Sigmoid colon (tissue), 7 donors: ENCODE data around the gene YJU2. TPM values are rescaled to one million over a fixed set of nuclear protein-coding genes. Genes with fewer than 3 reads are reported as not detected.

Experiments used
- DNase-seq: peaks from one replicate; pipeline ENCODE4 v3.0.0-alpha.2; 2019
- H3K27ac ChIP-seq, 4 donors: fragments of 200-600 bp; sonication (generic); one replicate each; pipeline ENCODE4 v1.5.1; 2016 to 2019; ENCODE audit warnings: mild to moderate bottlenecking in 1 of 4
- H3K27me3 ChIP-seq, 3 donors: fragments of 200-600 bp; sonication (generic); one replicate each; pipeline ENCODE4 v1.5.1; 2019; ENCODE audit warnings: mild to moderate bottlenecking in 1 of 3
- H3K36me3 ChIP-seq, 4 donors: fragments of 200-600 bp; sonication (generic); one replicate each; pipeline ENCODE4 v1.5.1; 2016 to 2019
- H3K4me1 ChIP-seq, 4 donors: fragments of 200-600 bp; sonication (generic); one replicate each; pipeline ENCODE4 v1.5.1; 2017 to 2019
- H3K4me3 ChIP-seq, 4 donors: fragments of 200-600 bp; sonication (generic); one replicate each; pipeline ENCODE4 v1.5.1; 2017 to 2019; ENCODE audit warnings: mild to moderate bottlenecking in 2 of 4, moderate library complexity in 1 of 4
- H3K9me3 ChIP-seq, 4 donors: fragments of 200-600 bp in 3 of 4; sonication (generic) in 3 of 4; one replicate each; pipeline versions ENCODE4 v1.5.1 to v1.6.1; 2013 to 2019
- EP300 ChIP-seq, 4 donors: sonication (generic); formaldehyde crosslinking; IDR thresholded peaks; one replicate each; pipeline ENCODE4 v1.6.1; 2017; ENCODE audit warnings: antibody characterized with exemption in 4 of 4
- POLR2A ChIP-seq, 2 donors: fragments of 450-650 bp; IDR thresholded peaks; one replicate each; pipeline ENCODE4 v1.6.1; 2016; ENCODE audit warnings: antibody characterized with exemption in 2 of 2, mild to moderate bottlenecking in 2 of 2, moderate library complexity in 2 of 2
- POLR2AphosphoS5 ChIP-seq, 4 donors: sonication (generic); formaldehyde crosslinking; IDR thresholded peaks; one replicate each; pipeline ENCODE4 v1.6.1; 2017; ENCODE audit warnings: antibody characterized with exemption in 4 of 4
- WGBS, 2 donors: extraction: QIAGEN DNeasy Blood & Tissue Kit; methylation state at CpG; one replicate each; pipeline ENCODE4 v1.1.7; 2013; 5-methylcytosine and 5-hydroxymethylcytosine counted together
- intact Hi-C: fragments of 100-400 bp; cut with DNase I; formaldehyde crosslinking; loops from one replicate; pipeline ENCODE4 v1.15.1; 2023
- polyA plus RNA-seq, 3 donors: library from polyadenylated mRNA; stranded (reverse); fragments of 200-250 nt; gene quantifications; one replicate each; pipeline ENCODE4 v1.2.3, GENCODE V29; 2013
- total RNA-seq, 4 donors: library from RNA; depleted of rRNA; stranded (reverse); fragments of >200 nt; gene quantifications; one replicate each; pipeline ENCODE4 v1.1.0, GENCODE V29; 2016
- TF ChIP-seq, protein P1 (sequence below), 4 experiments: fragments of 450-650 bp in 3 of 4; fragments of 200-600 bp in 1 of 4; IDR thresholded peaks; one replicate each; pipeline ENCODE4 v1.5.1; 2016 to 2019; ENCODE audit warnings: antibody characterized with exemption in 4 of 4, mild to moderate bottlenecking in 3 of 4, moderate library complexity in 2 of 4
- donor health status: healthy with polysubstance abuse.
- donor health status: Bipolar disorder and iron deficiency.
- donor health status: healthy.

YJU2 gene
- total and polyA plus RNA-seq, 7 donors: 19.4 to 31.8 (median 21.5) TPM

DNA sequence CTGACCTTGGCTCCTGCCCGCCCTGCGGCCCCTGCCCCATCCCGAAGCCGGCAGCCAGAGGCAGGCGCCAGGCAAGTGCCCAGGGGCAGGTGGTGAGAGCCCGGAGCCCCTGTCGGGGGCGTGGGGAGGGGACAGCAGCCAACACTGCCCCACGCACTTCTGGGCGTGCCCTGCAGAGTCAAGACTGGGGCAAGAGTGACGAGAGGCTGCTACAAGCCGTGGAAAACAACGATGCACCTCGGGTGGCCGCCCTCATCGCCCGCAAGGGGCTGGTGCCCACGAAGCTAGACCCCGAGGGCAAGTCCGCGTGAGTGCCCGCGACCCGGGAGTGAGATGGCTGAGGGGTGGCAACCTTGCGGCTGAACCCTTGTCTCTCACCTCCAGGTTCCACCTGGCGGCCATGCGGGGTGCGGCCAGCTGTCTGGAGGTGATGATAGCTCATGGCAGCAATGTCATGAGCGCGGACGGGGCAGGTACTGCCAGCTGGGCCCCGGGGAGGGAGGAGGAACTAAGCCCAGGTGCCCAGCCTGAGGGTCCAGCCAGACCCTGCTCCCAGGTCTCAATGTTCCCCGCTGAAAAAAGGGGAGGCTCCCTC is 47.1 kb upstream of the YJU2 start:
- Histone ChIP-seq H3K36me3 (no peaks in the 10 kb centered on the region), H3K27ac (no peak overlapping the region), H3K27me3 (peaks cover 17 to 51% (median 38%) of the 10 kb centered on the region in 3 donors), H3K4me3 (no peak overlapping the region), H3K4me1 (peaks cover 0 to 13% (median 9%) of the 10 kb centered on the region in 4 donors), H3K9me3 (no peaks in the 10 kb centered on the region)
- WGBS, 2 donors: 43 to 71% methylated on average over 33 of the region's 33 CpGs
- intact Hi-C loops: no loop called here
- TF ChIP-seq POLR2AphosphoS5 (IDR thresholded peaks at IDR 0.05) (no peak), EP300 (IDR thresholded peaks at IDR 0.05) (no peak), POLR2A (IDR thresholded peaks at IDR 0.05) (no peak)
- TF ChIP-seq, protein P1, sequence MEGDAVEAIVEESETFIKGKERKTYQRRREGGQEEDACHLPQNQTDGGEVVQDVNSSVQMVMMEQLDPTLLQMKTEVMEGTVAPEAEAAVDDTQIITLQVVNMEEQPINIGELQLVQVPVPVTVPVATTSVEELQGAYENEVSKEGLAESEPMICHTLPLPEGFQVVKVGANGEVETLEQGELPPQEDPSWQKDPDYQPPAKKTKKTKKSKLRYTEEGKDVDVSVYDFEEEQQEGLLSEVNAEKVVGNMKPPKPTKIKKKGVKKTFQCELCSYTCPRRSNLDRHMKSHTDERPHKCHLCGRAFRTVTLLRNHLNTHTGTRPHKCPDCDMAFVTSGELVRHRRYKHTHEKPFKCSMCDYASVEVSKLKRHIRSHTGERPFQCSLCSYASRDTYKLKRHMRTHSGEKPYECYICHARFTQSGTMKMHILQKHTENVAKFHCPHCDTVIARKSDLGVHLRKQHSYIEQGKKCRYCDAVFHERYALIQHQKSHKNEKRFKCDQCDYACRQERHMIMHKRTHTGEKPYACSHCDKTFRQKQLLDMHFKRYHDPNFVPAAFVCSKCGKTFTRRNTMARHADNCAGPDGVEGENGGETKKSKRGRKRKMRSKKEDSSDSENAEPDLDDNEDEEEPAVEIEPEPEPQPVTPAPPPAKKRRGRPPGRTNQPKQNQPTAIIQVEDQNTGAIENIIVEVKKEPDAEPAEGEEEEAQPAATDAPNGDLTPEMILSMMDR (IDR thresholded peaks at IDR 0.05): no peak
- DNase-seq: no peak

DNA sequence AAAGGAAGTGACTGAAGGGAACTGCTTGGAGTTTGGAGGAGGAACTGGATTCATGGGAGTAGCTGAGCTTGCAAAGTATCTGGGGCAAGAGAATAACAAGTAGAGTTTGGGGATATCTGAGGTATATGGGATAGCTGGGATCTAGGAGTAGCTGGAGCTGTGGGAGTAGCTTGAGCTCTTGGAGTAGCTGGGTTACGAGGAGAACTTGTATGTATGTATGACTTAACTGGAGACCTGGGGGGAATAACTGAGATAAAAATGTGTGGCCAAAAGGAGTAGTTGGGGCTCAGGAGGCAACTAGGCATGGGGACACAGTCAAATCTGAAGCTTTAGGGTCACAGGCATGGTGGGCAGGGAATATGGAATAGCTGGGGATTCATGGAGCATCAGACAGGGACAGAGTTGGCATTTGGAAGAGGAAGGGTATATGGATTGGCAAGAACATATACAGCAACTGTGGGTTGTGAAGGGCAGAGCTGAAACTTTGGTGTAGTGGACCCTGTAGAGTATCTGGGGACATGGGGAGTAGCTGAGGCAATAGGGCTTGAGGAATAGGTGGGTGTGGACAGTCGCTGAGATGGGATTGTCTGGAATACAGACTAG is 45.8 kb upstream of the YJU2 start:
- Histone ChIP-seq H3K4me1 (peaks cover 0 to 15% (median 9%) of the 10 kb centered on the region in 4 donors), H3K9me3 (no peaks in the 10 kb centered on the region), H3K4me3 (no peak overlapping the region), H3K27me3 (peaks cover 17 to 38% (median 26%) of the 10 kb centered on the region in 3 donors), H3K36me3 (no peaks in the 10 kb centered on the region), H3K27ac (no peak overlapping the region)
- intact Hi-C loops: no loop called here
- no peak for DNase-seq
- WGBS, 2 donors: 72 to 90% methylated on average over 2 of the region's 2 CpGs
- TF ChIP-seq EP300 (IDR thresholded peaks at IDR 0.05): no peak
- TF ChIP-seq POLR2A (IDR thresholded peaks at IDR 0.05): no peak
- no peak for TF ChIP-seq POLR2AphosphoS5 (IDR thresholded peaks at IDR 0.05)
- TF ChIP-seq, protein P1 (IDR thresholded peaks at IDR 0.05): no peak

DNA sequence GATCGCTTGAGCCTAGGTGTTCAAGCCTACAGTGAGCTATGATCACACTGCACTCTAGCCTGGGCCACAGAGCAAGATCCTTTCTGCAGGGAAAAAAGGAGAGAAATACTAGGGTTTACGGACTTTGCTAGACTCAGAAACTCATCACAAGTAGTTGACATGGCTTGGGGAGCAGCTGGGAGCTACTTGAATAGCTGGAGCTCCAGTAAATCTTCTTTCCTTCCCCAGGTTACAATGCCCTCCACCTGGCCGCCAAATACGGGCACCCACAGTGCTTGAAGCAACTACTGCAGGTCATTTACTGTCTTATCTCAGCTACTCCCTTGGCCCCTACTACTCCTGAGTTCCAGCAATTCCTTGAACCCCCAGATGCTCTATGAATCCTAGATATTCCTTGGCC is 45.1 kb upstream of the YJU2 start:
- no peaks in the 10 kb centered on the region for H3K36me3 ChIP-seq
- no peak overlapping the region for H3K27ac ChIP-seq
- peaks cover 13 to 31% (median 18%) of the 10 kb centered on the region in 3 donors for H3K27me3 ChIP-seq
- TF ChIP-seq POLR2A (IDR thresholded peaks at IDR 0.05) (no peak), POLR2AphosphoS5 (IDR thresholded peaks at IDR 0.05) (no peak), EP300 (IDR thresholded peaks at IDR 0.05) (no peak)
- TF ChIP-seq, protein P1 (IDR thresholded peaks at IDR 0.05): no peak
- no peaks in the 10 kb centered on the region for H3K9me3 ChIP-seq
- peaks cover 0 to 15% (median 9%) of the 10 kb centered on the region in 4 donors for H3K4me1 ChIP-seq
- no peak for DNase-seq
- intact Hi-C loops: no loop called here
- H3K4me3 ChIP-seq: no peak overlapping the region
- WGBS, 2 donors: 70 to 88% methylated on average over 4 of the region's 4 CpGs

- Histone ChIP-seq H3K27ac (no peak overlapping the region), H3K27me3 (peaks cover 0 to 19% (median 2%) of the 10 kb centered on the region in 3 donors), H3K36me3 (no peaks in the 10 kb centered on the region), H3K4me3 (no peak overlapping the region), H3K9me3 (no peaks in the 10 kb centered on the region), H3K4me1 (peaks cover 0 to 7% (median 0%) of the 10 kb centered on the region in 4 donors)
- WGBS, 2 donors: 77 to 84% methylated on average over 10 of the region's 10 CpGs
- intact Hi-C loops: no loop called here
- TF ChIP-seq POLR2AphosphoS5 (IDR thresholded peaks at IDR 0.05): no peak
- no peak for DNase-seq
These were observed 39.9 kb upstream of the YJU2 start for GRCh38 chr19:4206818-4207484.

- TF ChIP-seq, protein P1 (IDR thresholded peaks at IDR 0.05): no peak
- TF ChIP-seq POLR2A (IDR thresholded peaks at IDR 0.05): no peak
- TF ChIP-seq EP300 (IDR thresholded peaks at IDR 0.05): no peak
- no peak for TF ChIP-seq POLR2AphosphoS5 (IDR thresholded peaks at IDR 0.05)
- intact Hi-C loops: no loop called here
- DNase-seq: no peak
- 71 to 74% methylated on average over 13 of the region's 13 CpGs for WGBS, 2 donors
- H3K9me3 ChIP-seq: no peaks in the 10 kb centered on the region
- H3K4me1 ChIP-seq: peaks cover 0 to 7% (median 0%) of the 10 kb centered on the region in 4 donors
- H3K27me3 ChIP-seq: peaks cover 0 to 19% (median 2%) of the 10 kb centered on the region in 3 donors
- no peaks in the 10 kb centered on the region for H3K36me3 ChIP-seq
- no peak overlapping the region for H3K4me3 ChIP-seq
- H3K27ac ChIP-seq: no peak overlapping the region
These were observed 38.3 kb upstream of the YJU2 start for GRCh38 chr19:4208385-4209094.
